Fibroblast of skin of left quadriceps (primary cell): Measurements from ENCODE around the gene PAM.
"Not testable (repeated sequence)": the region's sequence is repeated elsewhere in the genome, so short reads cannot be mapped to it uniquely, and the experiment has no call there.

Source experiments
- DNase-seq, 2 experiments: peaks; one replicate each; pipeline ENCODE4 v3.0.0-alpha.2; 2013; ENCODE audit warnings: low read depth in 2 of 2

PAM gene

GRCh38 chr5:102901424-102902134, 146.5 kb downstream of the PAM start:
- DNase-seq = no peak

GRCh38 chr5:102902135-102902448, 147.0 kb downstream of the PAM start:
- DNase-seq = no peak

GRCh38 chr5:102902647-102903046, 147.5 kb downstream of the PAM start:
- no peak for DNase-seq

- DNase-seq = no peak
These were observed 148.2 kb downstream of the PAM start for GRCh38 chr5:102903074-102903871.

- no peak for DNase-seq
These were observed 150.0 kb downstream of the PAM start for GRCh38 chr5:102905056-102905455.

GRCh38 chr5:102907099-102907498, 152.0 kb downstream of the PAM start:
- DNase-seq = not testable (repeated sequence)

GRCh38 chr5:102910240-102911226, 155.4 kb downstream of the PAM start:
- DNase-seq = no peak

- peak; percentile 70 to 74 for DNase-seq
These were observed 156.9 kb downstream of the PAM start for GRCh38 chr5:102911973-102912372.

GRCh38 chr5:102916109-102916508, 161.0 kb downstream of the PAM start:
- DNase-seq = no peak

GRCh38 chr5:102918986-102919610, 164.0 kb downstream of the PAM start:
- no peak for DNase-seq

GRCh38 chr5:102920762-102921161, 165.7 kb downstream of the PAM start:
- no peak for DNase-seq

- DNase-seq = no peak
These were observed 166.4 kb downstream of the PAM start for GRCh38 chr5:102921341-102922044.

- no peak for DNase-seq
These were observed 167.1 kb downstream of the PAM start for GRCh38 chr5:102922111-102922720.

GRCh38 chr5:102922799-102923477, 167.8 kb downstream of the PAM start:
- DNase-seq = peak; percentile 31 to 32

- DNase-seq = no peak
These were observed 169.9 kb downstream of the PAM start for GRCh38 chr5:102924963-102925362.

- no peak for DNase-seq
These were observed 171.9 kb downstream of the PAM start for GRCh38 chr5:102927007-102927406.

GRCh38 chr5:102930244-102930643, 175.1 kb downstream of the PAM start:
- no peak for DNase-seq

GRCh38 chr5:102931085-102931725, 176.1 kb downstream of the PAM start:
- no peak for DNase-seq

GRCh38 chr5:102932781-102933180, 177.7 kb downstream of the PAM start:
- DNase-seq = no peak

- DNase-seq = no peak
These were observed 178.2 kb downstream of the PAM start for GRCh38 chr5:102933316-102933715.
